CD4-positive, alpha-beta T cell (primary cell): ENCODE measurements around the gene SLC38A1. TPM values are rescaled to one million over a fixed set of nuclear protein-coding genes. Genes with fewer than 3 reads are reported as not detected.

ENCODE experiments used
- ATAC-seq: fragments of 200-7000 bp; cut with Tn5 transposase; one replicate; pipeline ENCODE4 v1.10.0; 2022; ENCODE audit warnings: mild to moderate bottlenecking; ENCODE audit not compliant: poor library complexity
- CTCF ChIA-PET: fragments of 350-600 bp; sonication (Branson Sonifier 250); formaldehyde crosslinking; loops from one replicate; lab custom pipeline; 2021; ENCODE audit warnings: antibody characterized with exemption, inconsistent platforms; lab: Charles Lee
- POLR2A ChIA-PET: fragments of 350-600 bp; sonication (Branson Sonifier 250); formaldehyde crosslinking; loops from one replicate; lab custom pipeline; 2021; ENCODE audit warnings: antibody characterized with exemption, inconsistent platforms; lab: Charles Lee
- DNase-seq, 14 experiments: peaks; one replicate each; pipeline ENCODE4 v3.0.0-alpha.2; 2013 to 2020; ENCODE audit warnings: mixed read lengths in 2 of 14
- H3K27ac ChIP-seq, 2 donors: one replicate each; pipeline versions ENCODE4 v1.5.1 to v1.7.0; 2013; ENCODE audit warnings: low read length in 2 of 2, low read depth in 1 of 2, mild to moderate bottlenecking in 1 of 2
- H3K27me3 ChIP-seq, 2 experiments: 1 replicate in 1 of 2; 2 replicates in 1 of 2; pipeline versions ENCODE4 v1.6.1 to v1.7.0; 2013; ENCODE audit warnings: low read length in 2 of 2, control low read depth in 1 of 2, mild to moderate bottlenecking in 1 of 2, moderate library complexity in 1 of 2; ENCODE audit not compliant: insufficient read depth in 2 of 2, control insufficient read depth in 1 of 2
- H3K36me3 ChIP-seq: one replicate; pipeline ENCODE4 v1.6.1; 2013; ENCODE audit warnings: low read length, control low read depth; ENCODE audit not compliant: insufficient read depth
- H3K4me1 ChIP-seq: one replicate; pipeline ENCODE4 v1.6.1; 2013; ENCODE audit warnings: low read length, control low read depth; ENCODE audit not compliant: insufficient read depth
- H3K4me3 ChIP-seq: one replicate; pipeline ENCODE4 v1.5.1; 2013; ENCODE audit warnings: mild to moderate bottlenecking, low read length, moderate library complexity
- H3K9me3 ChIP-seq, 2 experiments: 1 replicate in 1 of 2; 2 replicates in 1 of 2; pipeline versions ENCODE4 v1.6.1 to v1.7.0; 2013; ENCODE audit warnings: low read length in 2 of 2, mild to moderate bottlenecking in 2 of 2, control low read depth in 1 of 2, moderate library complexity in 1 of 2; ENCODE audit not compliant: control insufficient read depth in 1 of 2, insufficient read depth in 1 of 2
- H3K27ac Mint-ChIP-seq: one replicate; pipeline ENCODE4 v1.8.0; 2020; ENCODE audit warnings: mixed read lengths
- H3K27me3 Mint-ChIP-seq: one replicate; pipeline ENCODE4 v1.8.0; 2021; ENCODE audit warnings: mixed read lengths
- H3K36me3 Mint-ChIP-seq: one replicate; pipeline ENCODE4 v1.8.0; 2021; ENCODE audit warnings: low read depth, mixed read lengths
- H3K4me1 Mint-ChIP-seq: one replicate; pipeline ENCODE4 v1.8.0; 2021; ENCODE audit warnings: low read depth, mixed read lengths
- H3K4me3 Mint-ChIP-seq: one replicate; pipeline ENCODE4 v1.8.0; 2020; ENCODE audit warnings: mild to moderate bottlenecking, mixed read lengths
- H3K9me3 Mint-ChIP-seq: one replicate; pipeline ENCODE4 v1.8.0; 2020; ENCODE audit warnings: mixed read lengths
- CTCF ChIP-seq: fragments of 200-600 bp; IDR thresholded peaks from one replicate; pipeline ENCODE4 v1.8.0; 2022; ENCODE audit warnings: antibody characterized with exemption, mild to moderate bottlenecking
- intact Hi-C, 2 experiments: fragments of 100-400 bp; cut with DNase I in 1 of 2; cut with micrococcal nuclease in 1 of 2; formaldehyde crosslinking; loops; one replicate each; pipeline versions ENCODE4 v1.15.1 to v1.9.0; 2023 to 2025; cut with DNase I, micrococcal nuclease
- total RNA-seq, 174 experiments: library from RNA in 2 of 174; stranded (reverse) in 2 of 174; gene quantifications; one replicate each; pipeline ENCODE4 v1.2.3 and lab custom pipeline; 2021 to 2026

The SLC38A1 gene
- total RNA-seq, 2 experiments from 2014 or later = 327 to 346 TPM

DNA sequence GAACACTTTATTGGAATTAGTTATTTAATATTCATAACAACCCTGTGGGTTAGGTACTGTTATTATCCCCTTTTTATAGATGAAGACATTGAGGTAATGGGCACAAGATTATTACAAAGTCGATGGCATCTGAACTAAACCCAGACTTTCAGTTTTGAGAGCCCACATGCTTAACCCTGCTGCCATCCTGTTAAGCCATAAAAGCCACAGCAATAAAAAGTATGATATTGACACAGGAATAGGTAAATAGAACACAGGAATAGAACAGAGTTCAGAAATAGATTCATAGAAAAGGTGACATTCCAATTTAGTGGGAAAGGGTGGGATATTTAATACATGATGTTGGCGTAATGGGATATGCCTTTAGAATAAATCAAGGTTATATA, 119.8 kb downstream of the SLC38A1 start:
- no peaks in the 10 kb centered on the region for H3K4me1 ChIP-seq
- CTCF ChIA-PET = interaction anchor here (1.1 to 1.3 kb wide), 2 partner anchors 24 to 513 kb away, joined by 3 read pairs; no protein-coding TSS in a partner anchor
- H3K27me3 ChIP-seq = no peaks in the 10 kb centered on the region
- no peak overlapping the region for H3K27ac Mint-ChIP-seq
- no peaks in the 10 kb centered on the region for H3K9me3 Mint-ChIP-seq
- H3K4me3 Mint-ChIP-seq = no peak overlapping the region
- peaks cover 7% of the 10 kb centered on the region for H3K4me1 Mint-ChIP-seq
- H3K36me3 ChIP-seq = no peaks in the 10 kb centered on the region
- intact Hi-C loops = no loop called here
- no peak for TF ChIP-seq CTCF
- peaks cover 40% of the 10 kb centered on the region for H3K27me3 Mint-ChIP-seq
- ATAC-seq (no peak), DNase-seq (no peak)
- H3K9me3 ChIP-seq = no peaks in the 10 kb centered on the region
- H3K4me3 ChIP-seq = no peak overlapping the region
- H3K27ac ChIP-seq = no peak overlapping the region
- POLR2A ChIA-PET = no interaction called here
- H3K36me3 Mint-ChIP-seq = no peaks in the 10 kb centered on the region

- POLR2A ChIA-PET = no interaction called here
- ATAC-seq = no peak
- peaks cover 6% of the 10 kb centered on the region for H3K4me1 Mint-ChIP-seq
- H3K4me3 Mint-ChIP-seq = no peak overlapping the region
- no peak for TF ChIP-seq CTCF
- Histone ChIP-seq H3K36me3 (no peaks in the 10 kb centered on the region), H3K27ac (no peak overlapping the region), H3K27me3 (no peaks in the 10 kb centered on the region), H3K9me3 (no peaks in the 10 kb centered on the region), H3K4me3 (no peak overlapping the region), H3K4me1 (no peaks in the 10 kb centered on the region)
- no peak for DNase-seq
- no peaks in the 10 kb centered on the region for H3K36me3 Mint-ChIP-seq
- no peaks in the 10 kb centered on the region for H3K9me3 Mint-ChIP-seq
- CTCF ChIA-PET = no interaction called here
- intact Hi-C loops = no loop called here
- H3K27me3 Mint-ChIP-seq = peaks cover 40% of the 10 kb centered on the region
- H3K27ac Mint-ChIP-seq = no peak overlapping the region
Measured at GRCh38 chr12:46148327-46149078, 120.3 kb downstream of the SLC38A1 start.

DNA sequence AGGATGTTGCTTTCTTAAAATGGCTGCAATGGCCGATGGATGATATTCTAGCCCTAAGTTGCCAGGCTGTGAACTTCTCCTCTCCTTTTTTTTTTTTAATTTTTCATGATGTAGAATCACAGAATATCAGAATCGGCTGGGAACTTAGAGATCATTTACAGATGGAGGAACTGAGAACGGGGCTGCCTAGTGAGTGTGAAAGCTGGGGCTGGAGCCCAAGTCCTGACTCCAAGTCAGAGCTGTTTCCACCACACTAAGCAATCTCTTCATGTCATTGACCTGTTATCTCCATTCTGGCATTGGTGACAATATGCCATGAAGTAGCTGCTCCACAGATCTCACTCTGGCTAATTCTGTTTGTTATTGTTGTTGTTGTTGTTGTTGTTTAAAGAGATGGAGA, 121.7 kb downstream of the SLC38A1 start:
- Histone ChIP-seq H3K36me3 (no peaks in the 10 kb centered on the region), H3K4me1 (no peaks in the 10 kb centered on the region), H3K27me3 (no peaks in the 10 kb centered on the region), H3K9me3 (no peaks in the 10 kb centered on the region), H3K4me3 (no peak overlapping the region), H3K27ac (no peak overlapping the region)
- no peak overlapping the region for H3K27ac Mint-ChIP-seq
- H3K9me3 Mint-ChIP-seq = no peaks in the 10 kb centered on the region
- H3K27me3 Mint-ChIP-seq = peaks cover 45% of the 10 kb centered on the region
- DNase-seq = no peak
- no peak overlapping the region for H3K4me3 Mint-ChIP-seq
- H3K4me1 Mint-ChIP-seq = no peaks in the 10 kb centered on the region
- no peak for TF ChIP-seq CTCF
- ATAC-seq = no peak
- intact Hi-C loops = no loop called here
- CTCF ChIA-PET = interaction anchor here (1.8 kb wide), 1 partner anchor 514 kb away, joined by 4 read pairs; no protein-coding TSS in a partner anchor
- no peaks in the 10 kb centered on the region for H3K36me3 Mint-ChIP-seq
- POLR2A ChIA-PET = no interaction called here
